Glomerular visceral epithelial cell (primary cell): ENCODE data around the gene GABRB1.

Experiments used
- DNase-seq: peaks from one replicate; pipeline ENCODE4 v3.0.0-alpha.2; 2016; ENCODE audit errors: extremely low spot score

The GABRB1 gene

GRCh38 chr4:47383829-47384427 lies 352.6 kb downstream of the GABRB1 start:
- DNase-seq: peak; percentile 42

GRCh38 chr4:47386146-47386545 lies 354.8 kb downstream of the GABRB1 start:
- DNase-seq: no peak

- no peak for DNase-seq
Measured at GRCh38 chr4:47386561-47387235, 355.3 kb downstream of the GABRB1 start.

- DNase-seq: no peak
Measured at GRCh38 chr4:47390428-47391125, 359.2 kb downstream of the GABRB1 start.

- DNase-seq: no peak
Measured at GRCh38 chr4:47391256-47391655, 359.9 kb downstream of the GABRB1 start.

GRCh38 chr4:47406408-47406807 lies 375.0 kb downstream of the GABRB1 start:
- no peak for DNase-seq

- DNase-seq: no peak
Measured at GRCh38 chr4:47410271-47410670, 378.9 kb downstream of the GABRB1 start.

GRCh38 chr4:47413521-47413920 lies 382.2 kb downstream of the GABRB1 start:
- DNase-seq: peak; percentile 39

- DNase-seq: no peak
Measured at GRCh38 chr4:47415719-47416118, 384.4 kb downstream of the GABRB1 start.

GRCh38 chr4:47418147-47418546 lies 386.8 kb downstream of the GABRB1 start:
- no peak for DNase-seq

GRCh38 chr4:47419296-47419695 lies 387.9 kb downstream of the GABRB1 start:
- DNase-seq: no peak

- DNase-seq: no peak
Measured at GRCh38 chr4:47425628-47426027, 394.3 kb downstream of the GABRB1 start.

- DNase-seq: no peak
Measured at GRCh38 chr4:47427935-47428334, 396.6 kb downstream of the GABRB1 start.

GRCh38 chr4:47432749-47433148 lies 401.4 kb downstream of the GABRB1 start:
- DNase-seq: no peak

- DNase-seq: no peak
Measured at GRCh38 chr4:47434931-47435330, 403.6 kb downstream of the GABRB1 start.

- no peak for DNase-seq
Measured at GRCh38 chr4:47442980-47443379, 411.6 kb downstream of the GABRB1 start.

GRCh38 chr4:47444031-47444430 lies 412.7 kb downstream of the GABRB1 start:
- no peak for DNase-seq

GRCh38 chr4:47451657-47452056 lies 420.3 kb downstream of the GABRB1 start:
- no peak for DNase-seq

GRCh38 chr4:47462799-47463234 lies 431.4 kb downstream of the GABRB1 start:
- no peak for DNase-seq

- peak; percentile 96 for DNase-seq
Measured at GRCh38 chr4:47463235-47463956, 432.0 kb downstream of the GABRB1 start, which contains the start of gene COMMD8. COMMD8 (minus strand) TSS chr4:47463702; CDS start chr4:47463651, 51 bp downstream.

- peak; percentile 58 for DNase-seq
Measured at GRCh38 chr4:47465004-47465403, 433.6 kb downstream of the GABRB1 start.
